SHP77 (cell line): Measurements from ENCODE around the gene NDRG4.
A peak's percentile ranks its signal among the peaks of the same experiment; 100 is the strongest.

Experiments
- DNase-seq, 2 experiments: peaks; one replicate each; lab custom pipeline; 2025; lab: John Stamatoyannopoulos, UW

NDRG4 gene

DNA sequence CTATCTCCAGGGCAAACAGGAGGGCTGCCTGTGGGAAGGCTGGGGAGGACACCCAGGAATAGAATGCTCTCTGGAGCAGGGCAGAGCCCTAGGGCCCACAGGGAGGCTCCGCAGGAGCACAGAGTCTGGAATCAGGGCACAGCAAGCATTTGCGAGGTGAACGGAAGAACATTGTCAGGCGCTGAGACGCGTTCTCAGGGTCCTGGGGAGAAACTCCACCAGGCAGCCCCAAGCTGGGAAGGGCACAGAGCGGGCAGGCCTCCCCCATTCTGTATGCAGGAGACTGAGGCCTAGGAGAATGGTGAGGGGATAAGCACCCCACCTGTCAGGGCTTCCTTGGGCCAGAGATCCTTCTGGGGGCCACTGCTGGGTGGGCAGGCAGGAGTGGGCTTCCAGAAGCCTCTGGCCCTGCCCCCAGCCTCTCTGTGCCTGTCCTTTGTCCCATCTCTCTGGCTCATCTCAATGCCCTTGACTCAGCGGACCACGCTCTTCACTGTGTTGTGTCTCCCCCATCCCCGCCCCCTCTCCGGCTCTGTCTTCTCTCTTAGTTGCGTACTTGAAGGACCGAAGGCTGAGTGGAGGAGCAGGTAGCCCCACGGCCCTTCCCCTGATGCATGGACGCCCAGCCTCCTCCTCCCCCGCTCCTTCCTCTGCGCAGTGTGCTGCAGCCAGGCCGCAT is 10.3 kb downstream of the NDRG4 start:
- no peak for DNase-seq

DNA sequence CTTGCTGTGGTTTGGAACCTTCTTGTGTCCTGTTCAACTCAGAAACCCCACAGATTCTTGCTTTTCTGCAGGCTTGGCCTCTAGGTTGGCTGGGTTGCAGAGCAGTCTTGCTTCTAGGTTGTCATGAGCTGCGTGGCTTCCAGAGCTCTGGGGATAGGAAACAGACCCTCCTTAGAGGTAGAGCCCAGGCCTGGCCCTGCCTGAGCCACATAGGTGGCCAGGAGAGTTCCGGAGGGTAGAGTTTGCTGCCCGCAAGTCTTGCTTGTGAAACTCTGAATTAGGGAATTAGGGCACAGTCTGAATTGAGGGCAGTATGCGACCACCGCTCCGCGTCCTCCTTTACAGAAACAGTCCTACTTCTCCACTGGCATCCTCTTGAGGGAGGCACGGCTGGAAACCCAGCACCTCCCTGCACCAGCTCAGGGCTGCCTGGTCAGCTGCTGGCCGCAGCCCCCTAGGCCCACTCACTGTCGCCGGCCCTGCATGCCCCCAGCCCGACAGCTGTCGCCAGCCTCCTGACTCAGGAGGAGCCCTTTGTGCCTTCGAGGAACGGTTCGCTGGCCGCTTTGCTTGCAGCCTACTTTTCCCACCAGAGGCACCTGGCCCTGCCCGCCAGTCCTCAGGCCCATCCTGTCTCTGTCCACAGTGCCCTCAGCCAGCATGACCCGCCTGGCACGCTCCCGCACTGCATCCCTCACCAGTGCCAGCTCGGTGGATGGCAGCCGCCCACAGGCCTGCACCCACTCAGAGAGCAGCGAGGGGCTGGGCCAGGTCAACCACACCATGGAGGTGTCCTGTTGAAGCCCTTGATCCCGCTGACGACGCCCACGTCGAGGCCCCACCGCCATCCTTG is 11.1 kb downstream of the NDRG4 start:
- no peak for DNase-seq

DNA sequence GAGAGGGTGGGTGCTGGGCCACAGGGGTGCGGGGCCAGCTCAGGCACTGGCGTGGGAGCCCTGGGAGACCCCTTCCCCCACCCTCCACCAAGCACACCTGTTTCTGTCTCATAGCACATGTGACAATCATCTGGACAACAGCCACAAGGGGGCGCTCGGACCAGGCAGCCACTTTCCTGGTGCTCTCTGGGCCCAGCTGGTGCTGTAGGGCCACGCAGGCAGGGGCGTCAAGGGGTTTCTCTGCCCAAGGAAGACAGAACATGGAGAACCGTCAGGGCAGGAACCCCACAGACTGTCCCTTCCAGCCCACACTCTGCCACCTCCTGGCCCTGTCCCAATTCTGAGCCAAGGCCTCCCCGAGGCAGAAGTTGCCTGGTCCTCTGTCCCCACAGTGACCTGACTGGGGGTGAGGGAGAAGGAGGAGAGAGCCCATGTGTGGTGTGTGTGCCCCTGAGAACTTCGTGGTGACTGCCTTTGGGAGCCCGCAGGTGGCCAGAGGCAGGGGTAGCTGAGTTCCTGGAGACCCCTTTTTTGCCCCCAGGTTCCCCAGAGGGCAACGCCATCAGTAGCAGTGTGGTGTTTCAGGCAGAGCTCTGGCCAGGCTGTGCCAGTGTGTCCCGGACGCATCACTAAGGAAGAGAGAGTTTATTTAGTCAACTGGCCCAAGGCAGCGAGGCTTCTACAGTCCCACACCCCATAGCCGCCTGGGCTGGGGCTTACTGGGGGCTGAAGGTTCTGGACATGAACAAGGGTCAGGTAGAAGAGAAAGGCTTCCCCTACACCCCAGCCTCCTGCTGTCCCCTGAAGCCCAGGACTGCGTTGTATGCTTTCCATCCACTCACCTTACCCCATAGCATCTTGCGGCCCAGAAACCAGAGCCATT is 12.2 kb downstream of the NDRG4 start:
- peak; percentile 62 to 68 for DNase-seq

DNA sequence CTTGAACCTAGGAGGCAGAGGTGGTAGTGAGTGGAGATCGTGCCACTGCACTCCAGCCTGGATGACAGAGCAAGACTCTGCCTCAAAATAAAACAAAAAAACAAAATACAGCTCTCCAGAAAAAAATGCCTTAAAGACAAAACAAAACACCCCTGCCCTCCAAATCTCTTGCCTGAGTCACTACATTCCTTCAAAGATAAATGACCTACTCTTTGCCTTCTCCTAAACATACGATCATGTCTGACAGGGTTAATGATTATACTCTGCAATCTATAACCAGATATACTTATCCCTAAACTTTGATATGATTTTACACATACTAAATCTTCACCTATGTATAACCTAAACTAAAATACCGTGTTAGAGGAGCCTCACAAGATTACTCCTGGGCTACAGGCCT is 13.9 kb downstream of the NDRG4 start:
- no peak for DNase-seq

DNA sequence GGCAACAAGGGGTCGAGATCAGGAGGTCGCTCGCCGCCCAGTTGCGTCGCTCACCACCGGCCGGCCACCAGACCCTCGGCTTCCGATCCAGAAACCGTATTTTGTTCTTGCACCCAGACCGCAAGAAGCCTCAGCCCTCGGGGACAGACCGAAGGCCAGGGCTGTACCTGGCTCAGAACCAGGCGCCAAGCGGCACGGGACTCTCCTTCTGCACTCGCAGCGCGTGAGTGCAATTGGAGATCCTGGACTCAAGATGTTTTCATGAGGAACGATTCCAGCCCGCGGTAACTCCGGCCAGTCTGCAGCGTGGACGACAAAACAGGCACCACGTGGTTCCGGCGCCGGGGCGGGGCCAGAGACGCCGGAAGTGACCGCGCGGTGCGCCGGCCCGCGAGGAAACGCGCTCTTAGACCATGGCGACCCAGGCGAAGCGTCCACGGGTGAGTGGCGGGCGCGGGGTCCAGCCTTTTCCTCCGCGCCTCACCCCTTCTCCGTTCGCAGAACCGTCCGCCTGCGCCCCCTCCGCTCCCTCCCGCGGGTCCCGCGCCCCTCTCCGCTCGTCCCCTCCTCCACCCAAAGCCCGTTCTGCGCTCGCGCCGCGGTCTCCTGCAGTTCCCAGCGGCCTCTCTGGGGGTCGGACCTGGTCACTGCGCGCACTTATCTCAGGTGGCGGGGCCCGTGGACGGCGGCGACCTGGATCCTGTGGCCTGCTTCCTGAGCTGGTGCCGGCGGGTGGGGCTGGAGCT is 15.4 kb downstream of the NDRG4 start, which contains the start of gene SETD6:
Gene SETD6, plus strand, starts transcription at position 393 of the 746 bp plus-strand sequence. Its CDS starts 21 bp downstream, at position 414.
- peak; percentile 74 to 80 for DNase-seq

DNA sequence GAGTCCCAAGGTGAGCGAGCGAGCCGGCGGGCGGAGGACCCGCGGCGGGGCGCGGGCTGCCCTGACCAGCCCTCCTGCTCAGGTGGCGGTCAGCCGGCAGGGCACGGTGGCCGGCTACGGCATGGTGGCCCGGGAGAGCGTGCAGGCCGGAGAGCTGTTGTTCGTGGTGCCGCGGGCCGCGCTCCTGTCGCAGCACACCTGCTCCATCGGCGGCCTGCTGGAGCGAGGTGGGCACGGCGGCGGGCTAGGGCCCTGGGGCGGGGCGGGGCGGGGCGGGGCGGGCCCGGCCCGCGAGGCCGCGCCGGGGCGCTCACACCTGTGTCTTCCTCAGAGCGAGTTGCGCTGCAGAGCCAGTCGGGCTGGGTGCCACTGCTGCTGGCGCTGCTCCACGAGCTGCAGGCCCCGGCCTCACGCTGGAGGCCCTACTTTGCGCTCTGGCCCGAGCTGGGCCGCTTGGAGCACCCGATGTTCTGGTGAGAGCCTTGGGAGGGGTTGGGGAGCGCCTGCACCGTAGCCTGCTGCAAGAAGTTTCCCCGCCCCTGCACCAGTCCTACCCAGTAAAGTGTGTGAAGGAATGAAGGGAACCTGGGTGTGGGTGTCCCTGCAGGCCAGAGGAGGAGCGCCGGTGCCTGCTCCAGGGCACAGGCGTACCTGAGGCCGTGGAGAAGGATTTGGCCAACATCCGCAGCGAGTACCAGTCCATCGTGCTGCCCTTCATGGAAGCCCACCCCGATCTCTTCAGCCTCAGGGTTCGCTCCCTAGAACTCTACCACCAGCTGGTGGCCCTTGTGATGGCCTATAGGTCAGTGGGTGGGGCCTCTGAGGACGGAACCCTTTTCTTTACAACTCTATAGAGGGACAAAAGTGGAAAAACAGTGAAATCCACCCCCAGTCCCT is 16.2 kb downstream of the NDRG4 start:
- peak in 1 of 2 experiments; percentile 44 for DNase-seq

DNA sequence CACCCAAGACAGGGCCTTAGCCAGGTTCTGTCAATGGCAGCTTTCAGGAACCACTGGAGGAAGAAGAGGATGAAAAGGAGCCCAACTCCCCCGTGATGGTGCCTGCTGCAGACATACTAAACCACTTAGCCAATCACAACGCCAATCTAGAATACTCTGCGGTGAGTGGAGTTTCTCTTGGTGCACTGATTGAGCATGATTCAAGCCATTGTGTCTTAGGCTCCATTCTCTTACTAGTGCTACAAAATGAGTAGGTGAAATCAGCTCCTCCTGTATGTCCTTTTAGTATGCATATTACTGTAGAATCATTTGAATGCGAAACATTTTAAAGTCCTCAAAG is 16.8 kb downstream of the NDRG4 start:
- no peak for DNase-seq

DNA sequence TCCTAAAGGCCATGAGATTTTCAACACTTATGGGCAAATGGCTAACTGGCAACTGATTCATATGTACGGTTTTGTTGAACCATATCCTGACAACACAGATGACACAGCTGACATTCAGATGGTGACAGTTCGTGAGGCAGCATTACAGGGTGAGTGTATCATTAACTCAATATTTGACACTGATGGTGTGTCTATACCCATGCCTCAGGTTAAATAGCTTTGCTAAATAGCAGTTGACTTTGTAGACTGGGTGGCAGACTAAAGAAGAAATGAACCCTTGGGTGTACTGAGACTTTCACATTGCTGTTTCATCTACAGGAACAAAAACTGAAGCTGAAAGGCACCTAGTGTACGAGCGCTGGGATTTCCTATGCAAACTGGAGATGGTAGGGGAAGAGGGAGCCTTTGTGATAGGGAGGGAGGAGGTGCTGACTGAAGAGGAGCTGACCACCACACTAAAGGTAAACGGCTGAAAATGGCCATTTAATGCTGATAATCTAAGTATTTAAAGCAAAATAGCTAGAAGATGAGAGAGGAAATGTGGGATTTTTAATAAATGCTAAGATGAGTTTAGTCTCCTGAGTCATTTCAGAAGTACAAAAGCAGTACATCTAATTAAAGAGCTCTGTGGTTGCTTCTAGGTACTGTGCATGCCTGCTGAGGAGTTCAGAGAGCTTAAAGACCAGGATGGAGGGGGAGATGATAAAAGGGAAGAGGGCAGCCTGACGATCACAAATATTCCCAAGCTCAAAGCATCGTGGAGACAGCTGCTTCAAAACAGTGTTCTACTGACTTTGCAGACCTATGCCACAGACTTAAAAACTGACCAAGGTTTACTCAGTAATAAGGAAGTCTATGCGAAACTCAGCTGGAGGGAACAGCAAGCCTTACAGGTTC is 18.4 kb downstream of the NDRG4 start:
- no peak for DNase-seq

DNA sequence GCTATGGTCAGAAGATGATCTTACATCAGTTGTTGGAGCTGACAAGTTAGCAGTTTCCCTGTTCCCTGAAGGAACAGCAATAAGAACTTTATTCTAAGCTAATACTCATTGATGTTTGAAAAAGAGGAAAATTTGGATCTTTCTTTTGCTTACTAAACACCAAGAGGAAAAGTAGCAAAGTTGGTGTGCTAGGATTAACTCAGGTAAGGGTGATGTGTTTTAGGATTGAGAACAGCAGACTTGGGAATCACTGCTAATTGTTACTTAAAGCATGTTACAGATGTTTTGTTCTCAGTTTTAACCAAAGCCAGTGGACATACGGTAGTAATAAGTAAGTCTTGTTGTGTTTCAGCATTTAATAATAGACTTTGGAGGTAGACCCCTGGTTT is 19.0 kb downstream of the NDRG4 start:
- DNase-seq, result no peak

DNA sequence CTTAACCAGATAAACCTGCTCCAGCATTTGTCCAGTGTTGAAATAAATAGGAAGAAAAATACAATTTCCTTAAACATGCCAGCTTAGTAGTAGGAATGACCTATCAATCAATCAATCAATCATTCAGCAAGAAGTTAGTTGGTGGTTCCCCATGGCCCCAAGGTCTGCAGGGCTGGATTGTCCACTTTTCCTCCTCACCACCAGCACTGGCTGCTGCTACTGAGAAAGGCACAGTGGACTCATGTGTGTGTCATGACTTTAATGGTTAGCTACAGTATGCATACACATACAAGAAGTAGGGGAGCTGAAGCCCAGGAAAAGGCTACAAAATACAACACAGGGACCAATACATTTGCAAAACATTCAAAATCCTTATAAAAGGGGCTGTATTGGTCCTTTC is 19.8 kb downstream of the NDRG4 start:
- DNase-seq, result no peak

DNA sequence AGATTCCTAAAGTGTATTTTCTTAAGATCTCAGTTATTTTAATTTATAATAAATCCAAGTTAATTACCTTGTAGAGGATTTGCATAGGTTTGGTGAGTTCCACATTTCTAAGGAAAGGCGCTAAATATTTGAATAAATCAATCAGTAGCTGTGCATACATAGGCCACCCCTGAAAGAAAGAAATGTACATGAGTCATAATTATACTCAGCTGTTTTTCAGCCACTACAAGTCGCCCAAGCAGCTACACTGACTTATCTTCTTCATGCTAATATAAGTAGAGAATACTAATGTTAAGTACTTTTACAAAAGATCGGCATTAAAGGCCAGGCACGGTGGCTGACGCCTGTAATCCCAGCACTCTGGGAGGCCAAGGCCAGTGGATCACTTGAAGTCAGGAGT is 30.2 kb downstream of the NDRG4 start:
- no peak for DNase-seq

DNA sequence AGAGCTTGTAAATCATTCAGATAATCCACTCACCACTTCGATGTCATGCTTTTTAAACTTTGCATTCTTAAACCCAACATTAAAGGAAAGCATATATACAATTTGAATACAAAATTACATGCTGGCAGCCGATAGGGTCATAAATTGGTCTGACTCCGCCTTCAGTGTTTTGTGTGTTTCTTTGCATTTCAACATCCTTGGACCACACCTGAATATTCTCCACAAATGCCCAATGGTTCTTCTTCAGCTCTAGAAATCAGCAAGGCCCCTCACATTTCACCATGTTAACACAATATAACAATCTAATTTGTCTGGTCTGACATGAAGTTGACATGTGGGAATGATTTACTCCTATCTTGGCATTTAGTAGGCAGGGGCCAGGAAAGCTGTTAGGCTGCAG is 32.5 kb downstream of the NDRG4 start:
- DNase-seq, result no peak

DNA sequence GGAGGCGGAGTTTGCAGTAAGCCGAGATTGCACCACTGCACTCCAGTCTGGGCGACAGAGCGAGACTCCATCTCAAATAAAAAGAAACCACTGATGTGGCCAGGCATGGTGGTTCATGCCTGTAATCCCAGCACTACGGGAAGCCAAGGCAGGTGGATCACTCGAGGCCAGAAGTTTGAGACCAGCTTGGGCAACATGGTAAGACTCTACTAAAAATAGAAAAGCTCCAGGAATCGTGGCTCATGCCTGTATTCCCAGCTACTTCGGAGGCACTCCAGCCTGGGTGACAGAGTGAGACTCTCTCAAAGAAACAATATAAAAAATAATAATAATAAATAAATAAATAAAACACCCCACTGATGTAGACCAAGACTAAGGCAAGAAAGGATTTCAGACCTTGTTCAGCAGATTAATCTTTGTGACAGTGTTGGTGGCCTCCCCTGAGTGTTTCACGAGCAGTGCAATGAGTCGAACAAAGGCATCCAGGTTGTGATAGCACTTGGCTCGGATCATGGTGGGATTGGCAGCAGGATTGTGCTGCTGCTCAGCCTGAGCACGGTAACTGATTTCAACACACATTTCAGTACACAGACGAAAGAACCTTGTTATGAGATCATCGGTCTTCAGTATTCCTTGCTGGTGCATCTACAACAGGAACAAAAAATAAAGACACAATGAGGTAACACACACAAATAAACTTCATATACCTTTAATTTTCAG is 34.0 kb downstream of the NDRG4 start:
- no peak for DNase-seq

DNA sequence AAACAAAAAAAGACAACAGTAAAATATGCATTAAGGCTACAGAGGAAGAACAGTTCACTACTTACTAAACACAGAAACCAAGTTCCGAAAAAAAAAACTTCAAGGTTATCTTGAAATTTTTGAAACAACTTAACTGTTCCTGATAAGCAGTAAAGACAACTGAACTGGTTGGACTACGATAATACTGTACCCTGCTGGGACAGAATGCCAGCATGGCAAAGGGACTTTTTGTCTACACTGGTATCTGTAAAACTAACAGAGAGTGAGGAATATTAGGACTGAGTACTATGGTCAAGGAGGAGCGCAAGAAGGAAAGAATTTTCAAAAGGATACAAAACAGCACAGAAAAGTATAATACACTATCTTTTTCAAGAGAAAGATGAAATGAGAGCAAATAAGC is 35.2 kb downstream of the NDRG4 start:
- no peak for DNase-seq

DNA sequence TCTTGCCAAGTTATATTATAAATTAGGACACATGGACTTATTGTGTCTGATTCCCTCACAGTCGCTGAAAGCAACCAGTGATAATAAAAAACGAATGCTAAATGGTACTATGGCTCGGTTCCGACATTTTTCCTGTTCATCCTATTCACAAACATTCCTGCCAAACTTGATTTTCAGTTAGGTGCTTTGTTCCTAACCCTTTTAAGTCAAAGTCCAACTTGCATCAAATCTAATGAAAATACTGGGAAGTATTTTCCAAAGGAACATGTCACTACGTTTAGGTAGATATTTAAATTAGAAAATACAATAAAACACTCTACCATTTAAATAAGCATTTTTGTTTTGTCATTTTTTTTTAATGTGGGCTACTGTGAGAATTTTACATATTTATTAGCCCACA is 36.3 kb downstream of the NDRG4 start:
- no peak for DNase-seq

DNA sequence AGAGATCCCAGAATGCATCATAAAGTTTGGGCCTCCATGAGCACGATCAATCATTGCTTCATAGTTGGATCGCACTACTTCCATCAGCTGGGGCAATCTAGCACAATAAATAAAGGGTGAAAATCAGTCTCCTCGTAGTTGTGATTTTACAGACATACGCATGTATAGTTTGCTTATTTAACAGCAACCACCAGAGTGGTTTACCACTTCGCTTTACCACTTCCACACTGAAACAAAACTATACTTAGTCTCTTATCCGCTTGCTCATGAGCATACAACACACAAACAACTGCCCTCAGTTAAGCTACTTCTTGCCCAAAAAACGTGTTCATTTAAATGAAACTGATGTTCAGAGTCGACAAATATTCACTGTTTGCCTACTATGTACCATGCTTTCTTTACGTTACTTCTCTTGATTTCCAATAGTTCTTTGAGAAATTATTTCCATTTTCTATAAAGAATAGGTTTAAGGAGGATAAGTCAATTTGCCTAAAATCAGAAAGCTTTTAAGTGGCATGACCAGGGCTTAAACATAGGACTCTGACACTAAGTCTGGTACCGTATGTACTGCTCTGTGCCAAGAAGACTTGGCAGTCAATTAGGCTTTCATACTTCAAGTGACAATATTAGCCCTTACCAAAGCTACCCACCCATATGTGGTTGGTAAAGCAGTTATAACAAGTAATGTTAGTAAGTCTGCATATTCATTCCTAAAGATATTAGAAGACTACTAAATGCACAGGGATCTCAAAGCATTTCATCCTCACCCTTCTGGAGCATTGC is 37.4 kb downstream of the NDRG4 start:
- no peak for DNase-seq

DNA sequence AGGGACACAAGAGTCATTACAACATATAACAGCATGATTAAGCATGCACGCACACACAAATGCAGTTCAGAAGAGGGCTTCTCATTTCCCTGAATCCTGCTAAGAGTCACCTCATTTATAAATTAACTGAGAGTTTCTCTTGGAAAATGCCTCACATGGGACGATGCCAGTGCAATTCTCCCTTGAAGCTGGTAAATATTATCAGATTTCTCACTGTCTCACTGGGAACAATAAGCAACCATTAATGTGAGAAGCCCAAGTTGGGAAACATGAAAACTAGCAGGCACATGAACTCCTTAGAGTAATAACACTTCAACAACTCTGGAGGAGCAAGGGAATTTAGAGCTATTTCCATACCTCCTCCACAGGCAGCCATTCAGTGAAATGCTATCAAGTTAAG is 41.8 kb downstream of the NDRG4 start:
- DNase-seq, result no peak

DNA sequence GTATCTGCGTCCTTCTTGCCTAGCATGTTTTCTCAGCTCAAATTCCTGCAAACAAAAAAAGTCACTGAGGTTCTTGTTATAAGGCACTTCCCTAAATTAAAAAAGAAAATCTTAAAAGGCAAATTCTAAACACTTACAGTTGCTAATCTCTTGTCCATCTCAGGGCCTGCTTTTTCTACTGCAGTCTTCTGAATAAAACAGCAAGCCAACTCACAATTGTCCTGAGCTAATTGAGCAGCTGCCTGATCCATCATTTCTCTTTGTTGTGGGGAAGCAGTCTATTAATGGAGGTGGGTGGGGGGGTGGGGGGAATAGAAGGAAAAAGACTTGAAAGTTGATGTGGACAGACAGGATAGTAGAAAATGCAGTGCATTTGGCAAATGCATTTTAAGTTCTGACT is 42.3 kb downstream of the NDRG4 start:
- no peak for DNase-seq
